ENCODE data around the gene UNC5A. TPM values are rescaled to one million over a fixed set of nuclear protein-coding genes. Genes with fewer than 3 reads are reported as not detected.

The UNC5A gene
- total and polyA plus RNA-seq, 4 donors, result 3.1 to 18.2 (median 10.2) TPM

DNA sequence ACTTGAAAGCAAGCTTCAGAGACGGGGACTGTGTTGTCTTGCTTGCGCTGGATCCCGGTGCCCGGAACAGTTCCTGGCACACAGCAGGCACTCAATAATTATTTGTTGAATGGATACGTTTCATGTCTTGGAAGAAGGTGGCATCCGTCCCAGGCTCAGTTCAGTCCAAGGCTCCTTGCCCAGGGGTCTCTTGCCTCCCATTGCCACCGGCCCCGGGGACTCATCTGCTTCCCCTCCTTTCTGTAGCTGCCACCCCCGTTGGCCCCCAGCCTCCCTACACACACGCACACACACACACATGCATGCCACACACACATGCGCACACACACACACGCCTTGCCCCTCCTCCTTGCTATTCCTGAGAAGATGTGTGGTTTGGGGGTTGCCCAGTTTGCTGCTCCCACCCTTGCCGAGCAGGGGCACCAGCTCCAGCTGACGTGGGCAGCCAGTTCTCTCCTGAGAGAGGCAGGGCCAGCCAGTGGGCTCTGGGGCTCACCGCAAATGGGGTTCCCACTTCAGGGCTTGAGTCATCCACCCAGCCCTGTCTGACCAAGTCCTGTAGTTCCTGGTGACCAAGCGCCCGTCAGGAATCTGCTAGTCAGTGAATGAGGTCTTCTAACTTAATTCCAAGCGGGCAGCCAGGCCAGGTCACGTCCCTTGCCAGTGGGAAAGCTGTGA lies 47.0 kb downstream of the UNC5A start:
- peaks cover 4% of the 10 kb centered on the region for H3K27me3 ChIP-seq (ENCODE audit: control insufficient read depth, insufficient read depth, low read length)
- peaks cover 10% of the 10 kb centered on the region for H3K36me3 ChIP-seq (ENCODE audit: control insufficient read depth, insufficient read depth, low read length)
- H3K9me3 ChIP-seq (ENCODE audit: control insufficient read depth, insufficient read depth, low read length), result no peaks in the 10 kb centered on the region
- no peak overlapping the region for H3K4me3 ChIP-seq (ENCODE audit: low read depth, low read length)
- peaks cover 62% of the 10 kb centered on the region for H3K4me1 ChIP-seq (ENCODE audit: control insufficient read depth, insufficient read depth, low read length)
- no peak overlapping the region for H3K27ac ChIP-seq (ENCODE audit: low read depth, low read length)
- DNase-seq (ENCODE audit: low read depth in 4 of 6, low spot score in 6 of 6), result peak in 2 of 6 donors; percentile 25 to 68
- 49% methylated on average over 14 of the region's 19 CpGs for WGBS (ENCODE audit: insufficient coverage)

DNA sequence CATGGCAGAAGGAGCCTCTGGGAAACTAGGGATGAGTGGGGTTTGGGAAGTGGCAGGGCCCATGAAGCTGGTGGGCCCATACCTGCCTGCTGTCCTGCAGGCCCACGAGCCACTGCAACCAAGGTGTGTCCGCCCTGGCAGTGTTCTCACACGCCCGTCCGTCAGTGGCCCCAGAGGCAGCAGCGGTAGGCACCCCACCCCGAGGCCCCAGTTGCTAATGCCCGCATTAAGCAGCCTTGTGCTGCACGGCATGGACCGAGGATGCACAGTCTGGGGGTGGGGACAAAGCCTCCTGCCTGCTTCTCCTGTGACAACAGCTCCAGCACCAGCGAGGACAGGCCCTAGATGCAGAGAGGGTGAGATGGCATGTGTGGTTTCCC lies 47.5 kb downstream of the UNC5A start:
- no peaks in the 10 kb centered on the region for H3K9me3 ChIP-seq (ENCODE audit: control insufficient read depth, insufficient read depth, low read length)
- peaks cover 6% of the 10 kb centered on the region for H3K27me3 ChIP-seq (ENCODE audit: control insufficient read depth, insufficient read depth, low read length)
- H3K27ac ChIP-seq (ENCODE audit: low read depth, low read length), result no peak overlapping the region
- DNase-seq (ENCODE audit: low read depth in 4 of 6, low spot score in 6 of 6), result no peak
- no peak overlapping the region for H3K4me3 ChIP-seq (ENCODE audit: low read depth, low read length)
- H3K4me1 ChIP-seq (ENCODE audit: control insufficient read depth, insufficient read depth, low read length), result peaks cover 62% of the 10 kb centered on the region
- H3K36me3 ChIP-seq (ENCODE audit: control insufficient read depth, insufficient read depth, low read length), result peaks cover 15% of the 10 kb centered on the region
- 82% methylated on average over 10 of the region's 11 CpGs for WGBS (ENCODE audit: insufficient coverage)

GRCh38 chr5:176859916-176860315 lies 49.6 kb downstream of the UNC5A start:
- Histone ChIP-seq H3K9me3 (ENCODE audit: control insufficient read depth, insufficient read depth, low read length) (no peaks in the 10 kb centered on the region), H3K4me1 (ENCODE audit: control insufficient read depth, insufficient read depth, low read length) (peaks cover 50% of the 10 kb centered on the region), H3K4me3 (ENCODE audit: low read depth, low read length) (no peak overlapping the region), H3K27ac (ENCODE audit: low read depth, low read length) (no peak overlapping the region), H3K36me3 (ENCODE audit: control insufficient read depth, insufficient read depth, low read length) (peaks cover 31% of the 10 kb centered on the region), H3K27me3 (ENCODE audit: control insufficient read depth, insufficient read depth, low read length) (peaks cover 6% of the 10 kb centered on the region)
- WGBS (ENCODE audit: insufficient coverage), result 48% methylated on average over 10 of the region's 10 CpGs
- DNase-seq (ENCODE audit: low read depth in 4 of 6, low spot score in 6 of 6), result peak in 1 of 6 donors; percentile 47

- DNase-seq (ENCODE audit: low read depth in 4 of 6, low spot score in 6 of 6), result no peak
- H3K4me1 ChIP-seq (ENCODE audit: control insufficient read depth, insufficient read depth, low read length), result peaks cover 45% of the 10 kb centered on the region
- H3K36me3 ChIP-seq (ENCODE audit: control insufficient read depth, insufficient read depth, low read length), result peaks cover 36% of the 10 kb centered on the region
- H3K27ac ChIP-seq (ENCODE audit: low read depth, low read length), result no peak overlapping the region
- 76% methylated on average over 11 of the region's 11 CpGs for WGBS (ENCODE audit: insufficient coverage)
- no peaks in the 10 kb centered on the region for H3K9me3 ChIP-seq (ENCODE audit: control insufficient read depth, insufficient read depth, low read length)
- peaks cover 6% of the 10 kb centered on the region for H3K27me3 ChIP-seq (ENCODE audit: control insufficient read depth, insufficient read depth, low read length)
- H3K4me3 ChIP-seq (ENCODE audit: low read depth, low read length), result no peak overlapping the region
Measured at GRCh38 chr5:176860381-176860780, 50.0 kb downstream of the UNC5A start.

DNA sequence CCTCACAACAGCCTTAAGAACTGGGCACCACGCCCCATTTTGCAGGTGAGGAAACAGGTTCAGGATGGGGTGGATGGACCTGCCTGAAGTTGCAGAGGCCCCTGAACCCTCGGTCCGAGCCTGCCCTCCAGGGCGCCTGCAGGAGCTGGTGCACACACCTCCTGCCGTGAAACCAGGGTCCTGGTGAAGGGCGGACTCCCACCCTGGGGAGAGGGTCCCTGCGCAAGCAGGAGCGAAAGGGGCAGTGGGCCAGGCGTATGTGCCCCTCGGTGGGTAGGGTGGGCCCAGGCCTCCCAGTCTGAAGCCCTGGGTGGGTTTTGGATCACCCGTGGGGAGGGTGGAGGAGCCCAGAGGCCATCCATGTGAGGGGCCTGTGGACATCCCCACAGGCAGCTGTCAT lies 50.9 kb downstream of the UNC5A start:
- no peak for DNase-seq (ENCODE audit: low read depth in 4 of 6, low spot score in 6 of 6)
- 90% methylated on average over 11 of the region's 11 CpGs for WGBS (ENCODE audit: insufficient coverage)
- Histone ChIP-seq H3K4me1 (ENCODE audit: control insufficient read depth, insufficient read depth, low read length) (peaks cover 45% of the 10 kb centered on the region), H3K27ac (ENCODE audit: low read depth, low read length) (no peak overlapping the region), H3K9me3 (ENCODE audit: control insufficient read depth, insufficient read depth, low read length) (no peaks in the 10 kb centered on the region), H3K27me3 (ENCODE audit: control insufficient read depth, insufficient read depth, low read length) (peaks cover 6% of the 10 kb centered on the region), H3K36me3 (ENCODE audit: control insufficient read depth, insufficient read depth, low read length) (peaks cover 38% of the 10 kb centered on the region), H3K4me3 (ENCODE audit: low read depth, low read length) (no peak overlapping the region)

DNA sequence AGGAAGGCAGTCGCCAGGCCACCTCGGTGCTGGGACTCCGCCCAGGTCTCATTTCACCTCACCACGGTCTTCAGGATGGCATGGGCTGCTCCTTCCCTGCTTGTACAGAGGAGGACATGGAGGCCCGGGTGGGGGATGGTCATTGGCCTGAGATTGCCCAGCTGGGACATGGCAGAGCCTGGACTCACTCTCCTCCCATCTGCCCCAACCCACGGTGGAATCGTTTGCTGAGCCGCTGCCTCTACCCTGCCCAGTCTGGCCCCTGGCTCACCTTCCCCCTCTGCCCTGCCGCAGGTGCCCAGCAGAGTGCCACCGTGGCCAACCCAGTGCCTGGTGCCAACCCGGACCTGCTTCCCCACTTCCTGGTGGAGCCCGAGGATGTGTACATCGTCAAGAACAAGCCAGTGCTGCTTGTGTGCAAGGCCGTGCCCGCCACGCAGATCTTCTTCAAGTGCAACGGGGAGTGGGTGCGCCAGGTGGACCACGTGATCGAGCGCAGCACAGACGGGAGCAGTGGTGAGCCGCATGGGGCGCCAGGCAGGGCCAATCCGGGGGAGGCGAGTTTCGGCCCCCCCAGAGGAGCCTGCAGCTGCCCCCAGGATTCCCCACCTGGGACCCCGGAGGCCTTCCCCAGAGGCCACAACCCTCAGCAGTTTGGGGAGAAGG lies 52.1 kb downstream of the UNC5A start:
- Histone ChIP-seq H3K4me1 (ENCODE audit: control insufficient read depth, insufficient read depth, low read length) (peaks cover 47% of the 10 kb centered on the region), H3K4me3 (ENCODE audit: low read depth, low read length) (no peak overlapping the region), H3K36me3 (ENCODE audit: control insufficient read depth, insufficient read depth, low read length) (peaks cover 34% of the 10 kb centered on the region), H3K27me3 (ENCODE audit: control insufficient read depth, insufficient read depth, low read length) (peaks cover 6% of the 10 kb centered on the region), H3K27ac (ENCODE audit: low read depth, low read length) (no peak overlapping the region), H3K9me3 (ENCODE audit: control insufficient read depth, insufficient read depth, low read length) (no peaks in the 10 kb centered on the region)
- 63% methylated on average over 24 of the region's 28 CpGs for WGBS (ENCODE audit: insufficient coverage)
- no peak for DNase-seq (ENCODE audit: low read depth in 4 of 6, low spot score in 6 of 6)

GRCh38 chr5:176863041-176863764 lies 52.8 kb downstream of the UNC5A start:
- Histone ChIP-seq H3K4me3 (ENCODE audit: low read depth, low read length) (no peak overlapping the region), H3K27ac (ENCODE audit: low read depth, low read length) (no peak overlapping the region), H3K36me3 (ENCODE audit: control insufficient read depth, insufficient read depth, low read length) (peaks cover 38% of the 10 kb centered on the region), H3K4me1 (ENCODE audit: control insufficient read depth, insufficient read depth, low read length) (peaks cover 43% of the 10 kb centered on the region), H3K9me3 (ENCODE audit: control insufficient read depth, insufficient read depth, low read length) (no peaks in the 10 kb centered on the region), H3K27me3 (ENCODE audit: control insufficient read depth, insufficient read depth, low read length) (peaks cover 6% of the 10 kb centered on the region)
- 25% methylated on average over 13 of the region's 15 CpGs for WGBS (ENCODE audit: insufficient coverage)
- DNase-seq (ENCODE audit: low read depth in 4 of 6, low spot score in 6 of 6), result no peak

GRCh38 chr5:176863765-176864098 lies 53.4 kb downstream of the UNC5A start:
- no peak for DNase-seq (ENCODE audit: low read depth in 4 of 6, low spot score in 6 of 6)
- Histone ChIP-seq H3K27me3 (ENCODE audit: control insufficient read depth, insufficient read depth, low read length) (peaks cover 6% of the 10 kb centered on the region), H3K4me3 (ENCODE audit: low read depth, low read length) (no peak overlapping the region), H3K27ac (ENCODE audit: low read depth, low read length) (no peak overlapping the region), H3K9me3 (ENCODE audit: control insufficient read depth, insufficient read depth, low read length) (no peaks in the 10 kb centered on the region), H3K4me1 (ENCODE audit: control insufficient read depth, insufficient read depth, low read length) (peaks cover 43% of the 10 kb centered on the region), H3K36me3 (ENCODE audit: control insufficient read depth, insufficient read depth, low read length) (peaks cover 43% of the 10 kb centered on the region)
- WGBS (ENCODE audit: insufficient coverage), result 35% methylated on average over 5 of the region's 5 CpGs

- WGBS (ENCODE audit: insufficient coverage), result 91% methylated on average over 7 of the region's 8 CpGs
- Histone ChIP-seq H3K27ac (ENCODE audit: low read depth, low read length) (no peak overlapping the region), H3K4me1 (ENCODE audit: control insufficient read depth, insufficient read depth, low read length) (peaks cover 41% of the 10 kb centered on the region), H3K36me3 (ENCODE audit: control insufficient read depth, insufficient read depth, low read length) (peaks cover 54% of the 10 kb centered on the region), H3K27me3 (ENCODE audit: control insufficient read depth, insufficient read depth, low read length) (peaks cover 6% of the 10 kb centered on the region), H3K4me3 (ENCODE audit: low read depth, low read length) (no peak overlapping the region), H3K9me3 (ENCODE audit: control insufficient read depth, insufficient read depth, low read length) (no peaks in the 10 kb centered on the region)
- DNase-seq (ENCODE audit: low read depth in 4 of 6, low spot score in 6 of 6), result no peak
Measured at GRCh38 chr5:176864755-176865154, 54.4 kb downstream of the UNC5A start.

Measured in spinal cord (tissue), 10 donors.